HG03460 (cell line): Measurements from ENCODE around the gene ART4.

Source experiments
- ATAC-seq: cut with Tn5 transposase; IDR thresholded peaks from one replicate; pipeline ENCODE4 v1.9.1; 2021; ENCODE audit not compliant: unreplicated experiment

The ART4 gene

DNA sequence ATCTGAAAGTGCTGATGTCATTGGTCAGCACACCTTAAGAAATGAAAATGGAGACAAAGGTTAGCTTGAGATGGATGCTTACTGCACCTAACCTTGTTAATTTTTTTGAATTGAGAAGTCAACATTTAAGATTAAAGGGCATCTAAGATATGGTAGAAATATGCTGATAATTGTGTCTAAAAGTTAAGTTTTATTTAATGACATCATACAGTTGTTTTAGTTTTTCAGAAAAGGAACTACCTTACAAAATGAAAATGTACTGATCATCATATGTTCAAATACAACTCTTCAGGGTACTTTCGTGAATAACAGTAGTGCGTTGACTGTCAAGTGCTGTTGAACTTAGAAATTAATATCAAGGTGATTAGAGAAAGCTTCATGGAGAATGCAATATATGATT is 31.8 kb downstream of the ART4 start:
- ATAC-seq, result no peak

- no peak for ATAC-seq
Measured at GRCh38 chr12:14810953-14811483, 32.3 kb downstream of the ART4 start.

DNA sequence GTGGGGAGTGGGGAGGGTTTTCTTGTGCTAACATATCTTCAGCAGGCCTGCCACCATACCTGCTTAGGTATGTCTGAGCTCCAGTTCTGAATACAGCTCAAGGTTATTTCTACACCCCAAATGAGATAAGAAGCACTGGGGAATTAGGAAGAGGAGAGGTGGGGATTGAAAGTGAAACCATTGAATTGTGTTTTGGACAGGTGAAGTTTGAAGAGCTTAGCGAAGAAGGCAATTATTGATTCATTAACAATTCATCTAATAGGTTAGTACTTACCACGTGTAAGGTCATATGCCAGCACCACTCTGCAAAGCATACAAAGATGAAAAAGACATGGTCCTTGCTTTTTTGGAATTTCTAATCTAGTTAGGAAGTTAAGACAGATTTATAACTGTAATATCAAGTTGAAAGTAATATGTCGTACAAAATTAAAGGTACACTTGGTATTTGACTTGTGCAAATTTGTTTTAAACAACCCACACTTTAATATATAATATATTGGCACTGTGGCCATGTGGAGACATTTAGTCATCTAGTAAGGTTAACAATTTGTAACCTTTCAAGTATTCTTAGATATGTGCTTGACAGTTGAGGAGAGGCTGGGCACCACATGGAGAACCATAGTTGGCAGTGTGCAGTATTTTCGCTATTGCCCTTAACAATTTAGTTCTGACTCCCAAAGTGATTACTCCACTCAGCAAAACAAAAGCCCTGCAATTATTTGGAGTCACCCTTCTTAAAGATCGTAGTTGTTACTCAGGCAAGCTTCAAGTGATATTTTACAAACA is 33.0 kb downstream of the ART4 start:
- ATAC-seq, result no peak

GRCh38 chr12:14803830-14804160 is 39.5 kb downstream of the ART4 start:
- peak; percentile 11 for ATAC-seq

GRCh38 chr12:14803011-14803829 is 40.1 kb downstream of the ART4 start, which contains the start of the genes C12orf60 and WBP11:
C12orf60 (plus strand) TSS chr12:14803670; CDS start chr12:14822936, 19,266 bp downstream.
WBP11 (minus strand) TSS chr12:14803478; CDS start chr12:14801383, 2,095 bp downstream.
- ATAC-seq, result peak; percentile 99

GRCh38 chr12:14802721-14803010 is 40.7 kb downstream of the ART4 start:
- no peak for ATAC-seq

DNA sequence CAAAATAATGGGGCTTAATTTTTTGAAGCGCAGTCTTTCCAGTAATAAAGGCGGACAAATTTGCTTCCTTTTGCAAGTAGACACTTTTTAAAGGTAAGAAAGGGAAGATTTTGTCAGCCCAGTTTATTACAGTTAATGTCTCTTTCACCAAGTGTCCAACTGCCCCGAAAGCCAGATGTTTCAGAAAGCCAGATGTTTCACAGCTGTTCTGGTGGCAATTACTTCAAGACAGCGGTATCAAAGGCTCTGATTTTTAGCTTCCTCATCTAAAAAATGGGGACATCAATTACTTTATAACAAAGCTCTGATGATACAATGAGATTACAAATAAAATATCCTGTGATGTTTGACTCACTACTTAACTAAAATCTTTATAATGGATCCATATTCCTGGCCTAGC is 41.1 kb downstream of the ART4 start:
- no peak for ATAC-seq

- ATAC-seq, result no peak
Measured at GRCh38 chr12:14795028-14795448, 48.3 kb downstream of the ART4 start.

DNA sequence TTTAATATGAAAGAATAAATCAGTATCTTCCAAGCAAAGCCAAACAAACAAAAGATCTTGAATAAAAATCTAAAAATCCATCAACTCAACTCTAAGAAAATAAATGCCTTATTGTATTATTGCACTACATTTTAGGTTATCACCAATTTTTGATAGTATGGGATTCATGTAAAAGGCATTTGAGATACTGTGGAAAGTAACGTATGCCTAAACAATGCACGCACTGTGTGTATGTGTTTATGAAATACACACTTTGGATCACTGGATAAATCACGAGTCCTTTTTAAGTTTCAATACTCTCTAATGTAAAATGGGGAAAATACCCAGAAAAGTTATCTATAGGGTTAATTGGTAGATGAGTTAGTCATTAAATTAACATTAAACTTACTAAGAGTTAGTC is 57.8 kb downstream of the ART4 start:
- no peak for ATAC-seq

DNA sequence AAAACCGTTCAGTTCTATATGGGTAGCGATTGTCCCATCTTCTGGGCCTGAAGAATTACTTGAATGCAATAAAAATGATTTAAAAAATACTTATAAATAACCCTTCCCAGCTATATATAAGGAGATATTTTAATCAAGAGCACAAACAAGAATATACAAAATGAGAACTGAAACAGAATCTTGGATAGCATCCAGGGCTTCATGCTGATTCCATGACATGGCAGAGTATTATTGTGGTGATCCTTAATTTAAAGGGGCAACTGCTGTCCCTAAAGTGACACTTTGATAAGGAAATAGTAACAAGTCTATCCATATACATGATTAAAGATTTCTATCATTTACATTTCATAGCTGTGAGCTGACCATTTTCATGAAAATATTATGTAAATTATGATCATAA is 58.9 kb downstream of the ART4 start:
- ATAC-seq, result no peak

DNA sequence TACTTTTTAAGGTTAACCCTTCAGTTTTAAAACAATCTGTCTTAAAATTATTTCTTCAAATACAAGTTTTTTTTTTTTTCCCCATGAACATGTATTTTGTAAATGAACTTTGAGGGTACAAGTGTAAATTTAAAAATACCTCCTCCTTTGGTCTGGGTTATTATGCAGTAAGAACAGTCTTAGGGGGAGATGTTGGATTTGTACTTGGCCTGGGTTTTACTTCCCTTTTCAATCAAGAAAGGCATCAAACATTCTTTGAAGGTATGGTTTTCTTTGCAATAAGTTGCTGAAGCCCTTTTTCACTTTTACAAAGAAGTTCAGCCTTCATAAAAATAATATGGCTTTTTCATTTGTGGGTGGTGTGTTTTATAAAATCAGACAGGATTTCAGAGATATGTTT is 60.6 kb downstream of the ART4 start:
- no peak for ATAC-seq

GRCh38 chr12:14781563-14781962 is 61.8 kb downstream of the ART4 start:
- no peak for ATAC-seq

DNA sequence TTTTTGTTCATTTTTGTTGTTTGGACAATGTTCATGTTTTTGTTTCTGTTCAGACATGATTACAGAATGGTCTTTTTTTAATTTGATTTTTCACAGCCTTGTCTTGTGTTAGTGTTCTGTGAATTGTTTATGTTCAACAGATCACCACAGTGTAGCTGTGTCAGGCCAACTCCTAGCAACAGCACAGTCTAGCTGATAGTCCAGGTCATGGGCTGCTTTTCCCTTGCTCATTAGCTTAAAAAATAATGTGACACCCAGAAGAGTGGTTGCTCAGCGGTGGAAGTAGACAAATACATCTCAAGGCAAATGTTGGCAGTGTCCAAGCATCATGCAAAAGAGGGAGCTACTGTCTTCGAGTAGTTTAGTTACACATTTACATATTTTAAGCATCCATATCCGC is 62.5 kb downstream of the ART4 start:
- no peak for ATAC-seq

- no peak for ATAC-seq
Measured at GRCh38 chr12:14779834-14780233, 63.5 kb downstream of the ART4 start.

- ATAC-seq, result no peak
Measured at GRCh38 chr12:14777271-14777670, 66.1 kb downstream of the ART4 start.

GRCh38 chr12:14776236-14776961 is 66.9 kb downstream of the ART4 start:
- no peak for ATAC-seq

GRCh38 chr12:14775636-14775980 is 67.7 kb downstream of the ART4 start:
- ATAC-seq, result no peak
